GM21737 (cell line): ENCODE data around the gene MALRD1.
"Not testable (repeated sequence)": the region's sequence is repeated elsewhere in the genome, so short reads cannot be mapped to it uniquely, and the experiment has no call there.

ENCODE experiments used
- ATAC-seq: cut with Tn5 transposase; IDR thresholded peaks from one replicate; pipeline ENCODE4 v1.9.1; 2021; ENCODE audit warnings: mild to moderate bottlenecking, moderate library complexity; ENCODE audit not compliant: unreplicated experiment

MALRD1 gene

DNA sequence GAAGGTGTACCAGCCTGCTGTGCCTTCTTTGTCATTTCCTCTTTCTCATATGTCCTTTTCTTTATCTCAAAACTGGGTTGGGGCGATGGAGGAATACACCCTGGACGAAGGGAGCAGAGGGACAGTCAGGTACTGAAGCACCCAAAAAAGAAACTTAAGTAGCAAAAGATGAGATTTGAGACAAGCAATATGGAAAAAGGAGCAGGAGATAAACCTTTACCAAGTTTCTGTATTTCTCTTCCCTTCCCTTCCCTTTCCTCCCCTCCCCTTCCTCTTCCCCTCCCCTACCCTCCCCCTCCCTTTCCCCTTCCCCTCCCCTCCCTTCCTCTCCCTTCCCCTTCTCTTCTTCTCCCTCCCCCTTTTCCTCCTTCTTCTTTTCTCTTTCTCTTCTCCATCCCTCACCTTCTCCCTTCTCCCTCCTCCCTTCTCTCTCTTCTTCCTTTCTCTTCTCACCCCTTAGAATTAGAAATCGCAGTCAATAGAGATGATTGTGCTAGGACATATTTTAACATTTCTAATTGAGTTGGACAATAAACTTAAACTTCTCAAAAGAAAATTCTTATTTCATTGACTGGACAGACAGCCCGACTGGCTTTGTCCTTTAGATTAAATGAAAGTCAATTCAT, 652.9 kb downstream of the MALRD1 start:
- ATAC-seq: no peak

DNA sequence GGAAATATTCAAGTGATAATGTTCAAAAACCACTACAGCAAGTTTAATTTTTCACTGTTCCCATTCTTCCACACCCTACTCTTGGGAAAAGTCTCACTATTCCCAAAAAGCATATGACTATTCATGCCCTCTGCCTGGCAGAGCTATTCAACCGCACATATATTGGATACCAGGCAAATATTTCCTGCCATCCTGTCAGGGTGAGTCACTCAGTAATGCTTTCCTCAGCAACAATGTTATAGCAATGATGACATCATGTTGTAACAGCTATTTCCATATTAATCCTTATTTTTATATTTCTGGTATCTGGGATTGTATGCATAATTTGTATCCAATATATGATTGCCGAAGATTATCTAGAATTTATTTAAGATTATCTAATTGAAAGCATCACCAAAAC, 653.6 kb downstream of the MALRD1 start:
- ATAC-seq: no peak

DNA sequence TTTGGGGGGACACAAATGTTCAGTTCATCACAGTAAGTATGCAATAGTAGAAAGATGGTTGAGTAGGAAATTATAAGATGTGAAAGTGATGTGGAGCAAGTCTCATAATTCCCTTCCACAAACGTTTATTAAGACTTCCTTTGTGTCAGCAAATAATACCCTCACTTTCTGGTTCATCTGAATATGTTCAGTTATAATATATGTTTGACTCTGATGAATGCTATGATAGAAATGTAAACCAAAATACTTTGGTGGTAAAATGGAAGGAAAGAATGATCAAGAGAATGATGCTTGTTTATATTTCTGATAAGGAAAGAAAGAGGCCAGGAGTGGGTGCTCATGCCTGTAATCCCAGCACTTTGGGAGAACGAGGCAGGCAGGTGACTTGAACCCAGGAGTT, 655.9 kb downstream of the MALRD1 start:
- no peak for ATAC-seq

DNA sequence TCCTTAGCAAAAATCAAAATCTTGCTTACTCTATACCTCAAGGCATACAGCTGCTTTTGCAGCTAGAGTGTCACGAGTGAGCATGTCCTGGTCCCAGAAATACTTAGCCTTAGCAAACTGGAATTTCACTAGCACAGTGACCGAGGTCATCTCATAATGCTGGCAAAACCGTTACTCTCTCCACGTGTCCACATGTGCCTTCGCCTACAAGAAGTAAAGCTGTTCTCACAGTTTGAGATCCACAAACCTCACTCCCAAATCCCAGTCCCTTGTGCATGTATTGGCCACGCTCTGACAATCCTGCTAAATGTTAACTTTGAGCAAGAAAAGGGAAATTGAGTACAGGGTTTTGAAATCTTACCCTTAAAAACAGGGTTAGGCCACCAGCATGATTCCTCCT, 656.6 kb downstream of the MALRD1 start:
- ATAC-seq: no peak

DNA sequence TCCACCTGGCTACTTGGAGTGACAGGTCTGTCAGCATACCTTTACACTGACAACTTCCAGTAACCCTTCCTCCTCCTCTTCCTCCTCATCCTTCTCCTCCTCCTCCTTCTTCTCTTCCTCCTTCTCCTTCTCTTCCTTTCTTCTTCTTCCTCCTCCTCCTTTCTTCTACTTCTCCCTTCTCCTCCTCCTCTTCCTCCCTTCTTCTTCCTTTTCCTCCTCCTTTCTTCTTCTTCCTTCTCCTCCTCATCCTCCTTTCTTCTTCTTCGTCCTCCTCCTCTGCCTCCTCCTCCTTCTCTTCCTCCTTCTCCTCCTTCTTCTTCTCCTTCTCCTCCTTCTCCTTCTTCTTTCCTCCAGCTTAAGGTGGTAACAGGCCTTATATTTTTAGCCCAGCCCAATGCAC, 658.3 kb downstream of the MALRD1 start:
- ATAC-seq: no peak

DNA sequence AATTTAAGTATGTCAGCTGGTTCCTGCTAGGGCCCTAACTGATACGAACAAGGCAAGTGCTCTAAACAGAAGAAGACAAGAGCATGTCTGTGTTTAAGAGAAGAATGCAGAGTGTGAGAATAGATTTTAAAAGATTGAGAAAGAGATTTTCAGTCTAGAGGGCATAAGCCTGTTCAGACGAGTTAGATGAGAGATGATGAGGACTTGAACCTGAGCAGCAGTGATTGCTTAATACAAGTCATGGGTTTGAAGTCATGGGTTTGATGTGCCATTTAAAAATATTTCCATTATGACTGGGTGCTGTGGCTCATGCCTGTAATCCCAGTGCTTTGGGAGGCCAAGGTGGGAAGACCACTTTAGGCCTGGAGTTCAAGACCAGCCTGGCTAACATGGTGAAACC, 658.8 kb downstream of the MALRD1 start:
- ATAC-seq: no peak

DNA sequence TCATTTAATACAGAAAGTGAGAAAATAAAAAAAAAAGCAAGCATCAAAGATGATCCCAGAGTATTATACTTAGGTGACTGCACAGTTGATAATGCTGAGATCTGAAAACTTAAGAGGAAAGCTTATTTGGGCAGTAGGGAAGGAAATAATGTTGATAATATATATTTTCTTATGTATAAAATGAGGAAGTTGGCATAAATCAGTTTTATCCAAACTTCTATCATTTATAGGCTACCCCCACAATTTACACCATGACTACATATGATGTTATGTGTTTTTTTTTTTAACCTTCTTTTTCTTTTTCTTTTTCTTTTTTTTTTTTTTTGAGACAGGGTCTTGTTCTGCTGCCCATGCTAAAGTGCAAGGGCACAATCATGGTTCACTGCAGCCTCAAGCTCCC, 659.4 kb downstream of the MALRD1 start:
- ATAC-seq: no peak

DNA sequence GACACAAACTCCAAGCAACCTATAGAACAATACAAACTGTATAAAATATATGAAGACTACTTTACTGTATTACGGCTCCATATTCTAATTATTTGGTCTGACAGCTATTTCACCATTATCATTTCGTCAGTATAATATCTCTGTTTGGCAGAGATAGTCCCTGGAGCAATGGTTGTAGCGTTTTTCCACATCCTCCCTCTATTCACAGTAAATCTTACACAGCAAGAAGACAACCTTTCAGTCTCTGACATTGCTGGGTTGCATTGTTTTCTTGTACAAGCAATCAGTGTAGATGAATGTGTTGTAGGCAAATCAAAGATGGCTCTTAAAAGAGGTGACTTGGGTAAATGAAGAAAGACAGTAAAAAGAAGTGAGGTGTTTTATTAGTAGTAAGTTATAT, 662.0 kb downstream of the MALRD1 start:
- ATAC-seq: no peak

DNA sequence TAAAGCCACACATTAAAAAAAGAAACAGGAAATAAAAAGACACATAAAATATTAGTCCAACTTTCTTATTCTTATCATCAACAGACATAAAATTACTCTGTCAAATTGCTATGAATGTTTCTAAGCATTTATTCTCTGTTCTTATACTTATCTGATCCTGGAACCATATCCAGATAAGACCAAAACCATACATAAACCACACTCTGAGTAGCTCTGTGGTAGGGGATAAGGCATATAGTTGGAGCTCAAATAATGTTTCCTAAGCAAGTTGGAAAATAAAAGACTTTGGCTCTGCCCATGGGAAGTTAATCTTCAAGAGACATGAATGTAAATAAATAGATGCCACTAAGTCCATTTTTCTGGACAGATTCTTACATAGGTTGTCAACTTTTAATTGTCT, 664.6 kb downstream of the MALRD1 start:
- ATAC-seq: no peak

DNA sequence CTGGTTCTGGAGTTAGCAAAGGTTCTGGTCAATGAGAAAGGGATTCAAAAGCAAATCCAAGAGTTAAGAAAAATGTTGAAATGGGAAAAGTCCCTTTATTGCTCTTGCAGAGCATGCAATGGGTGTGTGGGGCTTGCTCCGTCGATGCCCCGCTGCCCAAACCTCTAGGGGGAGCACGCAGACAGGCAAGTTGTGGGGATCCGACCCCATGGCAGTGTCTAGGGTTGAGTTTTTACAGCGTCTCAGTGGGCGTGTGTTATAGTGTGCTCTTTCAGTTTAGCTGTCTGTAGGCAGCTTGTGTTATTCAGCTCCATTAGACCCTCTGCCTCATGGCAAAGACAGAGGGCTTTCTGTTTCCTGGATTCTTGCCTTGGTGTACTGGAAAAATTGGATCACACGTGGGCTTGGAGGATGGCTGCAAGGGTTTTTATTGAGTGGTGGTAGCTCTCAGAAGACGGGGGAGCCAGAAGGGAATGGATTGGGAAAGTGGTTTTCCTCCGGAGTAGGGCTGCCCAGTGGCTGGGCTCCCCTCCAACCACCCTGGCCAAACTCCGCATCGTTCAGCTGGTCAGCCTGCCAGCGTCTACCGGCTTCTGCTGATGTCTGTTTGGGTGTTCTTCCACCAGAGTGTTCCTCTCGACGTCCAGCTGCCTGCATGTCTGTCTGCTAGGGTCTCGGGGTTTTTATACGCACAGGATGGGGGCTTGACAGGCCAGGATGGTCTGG, 665.4 kb downstream of the MALRD1 start:
- ATAC-seq: no peak

DNA sequence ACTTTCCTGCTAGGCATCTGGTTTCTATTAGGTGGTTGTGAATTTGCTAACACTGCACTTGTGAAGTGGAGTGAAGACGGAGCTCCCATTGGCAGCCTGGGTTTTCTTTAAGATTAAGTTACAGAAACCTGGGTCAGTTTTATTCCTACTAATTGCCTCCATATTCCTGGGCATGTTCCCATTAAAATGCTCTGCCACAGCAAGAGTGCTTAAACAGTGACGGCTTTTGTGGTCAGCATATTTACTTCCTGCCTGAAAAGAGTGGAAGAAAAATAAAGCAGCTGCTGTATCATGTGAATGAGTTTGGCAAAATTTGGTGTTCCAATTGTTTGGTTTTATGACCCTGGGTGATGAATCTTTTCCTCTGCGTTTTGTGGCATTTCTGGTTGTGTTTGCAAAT, 670.7 kb downstream of the MALRD1 start:
- ATAC-seq: no peak

DNA sequence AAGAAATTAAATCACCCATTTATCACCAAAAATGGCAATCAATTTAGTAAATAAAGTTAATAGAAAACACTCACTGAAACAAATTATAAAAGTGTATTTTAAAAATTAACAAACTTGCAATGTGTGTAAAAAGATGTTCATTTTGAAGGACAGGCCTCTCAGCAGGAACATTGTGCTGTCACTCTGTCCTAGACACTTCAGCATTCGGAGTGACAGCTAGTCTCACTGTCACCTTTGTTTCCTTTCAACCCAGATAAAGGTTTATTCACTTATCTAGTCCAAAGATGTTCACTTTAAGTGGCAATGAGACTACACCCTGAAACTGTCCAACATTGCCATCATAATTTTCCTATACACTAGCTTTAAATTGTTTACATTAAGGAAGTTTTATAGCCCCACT, 675.7 kb downstream of the MALRD1 start:
- ATAC-seq: no peak

DNA sequence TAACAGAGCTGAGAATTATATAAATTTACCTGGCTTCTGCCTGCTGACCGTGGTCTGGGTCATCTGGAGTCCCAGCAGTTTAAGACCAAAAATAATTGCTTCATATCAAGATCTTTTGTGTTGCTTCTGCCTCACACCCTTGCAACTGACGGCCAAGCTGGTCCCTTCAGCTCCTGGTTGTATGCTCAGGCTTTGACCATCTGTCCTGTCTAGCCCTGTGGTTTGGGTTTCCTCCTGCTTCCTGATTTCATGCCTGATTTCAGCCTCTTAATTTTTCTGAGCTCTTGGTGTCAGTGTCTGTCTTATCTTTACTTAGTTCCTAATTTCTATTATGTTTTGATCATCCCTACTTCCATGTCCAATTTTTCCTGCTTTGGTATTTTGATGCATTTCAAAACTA, 679.8 kb downstream of the MALRD1 start:
- ATAC-seq: no peak

DNA sequence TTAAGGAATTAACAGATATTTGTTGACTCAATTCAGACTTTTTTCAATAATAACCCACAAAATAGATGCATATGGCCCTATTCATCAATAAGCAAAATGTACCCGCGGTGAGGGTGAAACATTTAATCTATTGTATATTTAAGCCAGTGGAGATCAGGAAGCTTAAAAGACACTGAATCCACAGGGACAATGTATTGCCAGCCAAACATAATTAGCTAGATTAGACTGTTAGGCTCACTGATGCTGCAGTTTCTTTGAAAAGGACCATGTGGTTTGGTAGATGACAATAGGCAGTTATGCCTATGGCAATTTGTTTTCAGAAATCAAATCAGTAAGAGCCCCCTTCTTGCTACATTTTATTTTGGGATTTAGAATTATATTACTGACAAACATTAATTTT, 680.4 kb downstream of the MALRD1 start:
- ATAC-seq: no peak

DNA sequence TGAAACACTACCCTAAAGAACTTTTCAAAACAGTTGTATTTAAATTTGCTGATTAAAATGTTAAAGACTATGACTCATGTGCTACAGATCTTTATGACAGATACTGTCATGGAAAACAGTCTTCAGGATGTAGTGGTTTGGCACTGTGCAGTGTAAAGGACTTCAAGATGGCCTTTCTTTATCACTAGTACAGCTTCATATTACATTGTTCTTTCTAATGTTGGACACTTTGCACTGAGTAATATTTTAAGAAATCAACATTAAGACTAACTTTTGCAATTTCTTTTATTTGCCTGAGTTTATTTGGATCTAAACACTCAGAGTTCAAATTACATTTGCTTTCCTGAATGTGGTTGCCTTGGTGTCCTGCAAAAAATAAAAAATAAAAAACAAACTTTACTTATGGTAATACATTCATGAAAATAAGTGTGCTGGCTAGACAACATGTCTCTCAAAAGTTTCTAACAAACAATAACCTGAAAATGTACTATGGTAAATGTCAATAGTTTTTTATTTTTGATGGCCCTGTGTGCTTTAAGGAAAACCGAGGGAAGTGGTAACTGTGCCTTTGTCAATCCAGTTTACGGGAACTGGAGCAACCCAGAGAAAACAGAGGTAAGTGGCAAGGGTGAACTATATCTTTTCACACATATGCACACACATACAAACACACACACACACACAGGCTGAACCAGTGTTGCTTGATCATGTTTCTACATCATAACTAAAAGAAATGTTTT, 681.7 kb downstream of the MALRD1 start:
- ATAC-seq: no peak

DNA sequence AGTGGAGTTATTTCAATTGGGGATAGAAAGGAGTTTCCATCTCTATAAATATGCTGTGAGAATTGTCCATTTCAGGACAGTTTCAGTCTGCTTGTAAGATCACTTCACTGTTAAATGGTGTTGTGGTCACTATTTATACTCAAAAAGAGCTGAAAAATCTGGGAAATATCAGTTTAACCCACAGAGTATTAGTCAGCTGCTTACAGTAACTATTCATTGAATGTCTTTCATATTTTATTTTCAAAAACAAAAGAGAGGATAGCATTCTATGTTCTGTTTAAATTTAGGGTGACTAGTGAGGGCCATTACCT, 682.3 kb downstream of the MALRD1 start:
- no peak for ATAC-seq

DNA sequence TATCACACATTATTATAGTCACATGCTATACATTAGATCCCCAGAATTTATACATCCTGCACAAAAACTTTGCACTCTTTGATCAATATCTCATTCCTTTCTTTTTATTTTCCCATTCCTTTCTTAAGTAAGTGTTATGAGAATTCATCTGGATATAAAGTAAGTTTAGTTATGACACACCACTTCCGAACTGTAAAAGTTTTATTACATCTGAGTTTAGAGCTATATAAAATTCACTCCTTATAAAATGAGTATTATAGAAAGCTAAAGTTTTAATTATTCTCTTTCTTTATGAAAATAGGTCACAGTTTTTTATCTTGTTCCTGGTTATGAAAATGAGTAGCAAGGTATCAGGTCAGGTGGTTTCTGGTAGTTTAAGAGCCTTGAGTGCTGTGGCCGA, 683.0 kb downstream of the MALRD1 start:
- no peak for ATAC-seq

DNA sequence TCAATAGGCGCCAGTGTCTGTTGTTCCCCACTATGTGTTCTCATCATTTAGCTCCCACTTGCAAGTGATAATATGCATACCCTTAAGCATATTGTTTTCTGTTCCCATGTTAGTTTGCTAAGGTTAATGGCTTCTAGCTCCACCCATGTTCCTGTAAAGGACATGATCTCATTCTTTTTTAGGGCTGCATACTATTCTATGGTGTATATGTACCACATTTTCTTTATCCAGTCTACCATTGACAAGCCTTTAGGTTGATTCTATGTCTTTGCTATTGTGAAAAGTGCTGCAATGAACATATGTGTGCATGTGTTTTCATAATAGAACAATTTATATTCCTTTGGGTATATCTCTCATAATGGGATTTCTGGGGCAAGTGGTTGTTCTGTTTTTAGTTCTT, 689.8 kb downstream of the MALRD1 start:
- ATAC-seq: no peak

DNA sequence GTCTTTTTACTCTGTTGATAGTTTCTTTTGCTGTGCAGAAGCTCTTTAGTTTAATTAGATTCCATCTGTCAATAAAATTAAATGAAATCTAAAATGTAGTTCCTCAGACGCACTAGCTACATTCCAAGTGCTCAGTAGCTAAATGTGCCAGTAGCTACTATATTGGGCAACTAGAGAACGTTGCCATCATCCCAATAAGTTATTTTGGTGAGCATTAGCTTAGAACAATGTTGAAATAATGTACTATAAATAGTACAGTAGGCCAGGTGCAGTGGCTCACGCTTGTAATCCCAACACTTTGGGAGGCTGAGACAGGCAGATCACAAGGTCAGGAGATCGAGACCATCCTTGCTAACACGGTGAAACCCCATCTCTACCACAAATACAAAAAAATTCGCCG, 690.6 kb downstream of the MALRD1 start:
- ATAC-seq: not testable (repeated sequence)

DNA sequence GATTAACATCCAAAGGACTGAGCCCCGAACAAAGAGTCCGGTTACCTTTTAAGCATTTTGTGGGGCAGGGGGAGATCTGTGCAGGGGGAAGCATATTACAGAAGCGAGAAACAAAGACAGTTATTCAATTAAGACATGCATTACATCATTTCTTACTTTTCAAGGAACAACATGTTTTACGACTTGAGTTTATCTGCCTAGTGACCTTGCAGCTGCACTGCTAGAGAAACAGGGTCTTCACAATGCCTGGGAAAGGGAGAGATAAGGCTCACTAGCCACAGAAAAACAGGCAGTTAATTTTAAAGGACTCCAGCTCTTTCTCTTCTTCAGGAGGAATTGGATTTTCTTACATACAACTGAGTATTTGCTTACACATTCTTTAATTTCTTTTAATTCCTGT, 693.5 kb downstream of the MALRD1 start:
- not testable (repeated sequence) for ATAC-seq

DNA sequence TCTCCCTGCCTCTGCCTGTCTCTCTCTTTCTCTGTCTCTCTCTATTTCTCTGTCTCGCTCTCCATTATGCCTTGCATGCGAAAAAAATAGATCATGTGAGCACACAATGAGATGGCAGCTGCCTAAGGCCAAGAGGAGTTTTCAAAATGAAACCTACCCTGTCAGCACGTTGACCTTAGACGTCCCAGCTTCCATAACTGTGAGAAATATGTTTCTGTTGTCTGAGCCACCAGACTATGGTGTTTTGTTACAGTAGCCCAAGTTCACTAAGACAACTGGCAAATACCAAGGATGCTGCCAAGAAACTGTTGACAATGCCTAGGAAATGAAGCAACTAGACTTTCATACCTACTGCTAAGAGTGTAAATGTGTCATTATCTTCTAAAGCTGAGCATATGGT, 697.1 kb downstream of the MALRD1 start:
- ATAC-seq: no peak

DNA sequence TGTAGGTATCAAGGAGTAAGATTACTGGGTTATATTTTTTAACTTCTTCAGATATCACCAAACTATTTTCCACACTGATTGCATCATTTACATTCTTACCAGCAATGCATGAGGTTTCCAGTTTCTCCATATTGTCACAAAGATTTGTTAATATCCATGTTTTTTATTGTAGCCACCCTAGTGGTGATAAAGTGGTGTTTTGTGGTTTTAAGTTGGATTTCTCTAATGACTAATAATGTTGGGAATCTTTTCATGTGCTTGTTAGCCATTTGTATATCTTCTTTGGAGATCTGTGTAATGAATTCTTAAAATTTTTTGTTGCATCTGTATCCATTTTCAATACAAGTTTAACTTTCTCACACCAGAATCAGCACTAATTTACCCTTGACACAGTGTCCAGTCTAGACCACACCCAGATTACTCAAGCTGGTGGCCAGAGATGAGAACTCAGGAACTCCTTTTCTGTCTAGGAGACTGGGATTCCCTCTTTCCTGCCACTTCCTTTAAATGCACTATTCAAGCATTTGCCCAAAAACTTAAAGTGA, 700.7 kb downstream of the MALRD1 start:
- no peak for ATAC-seq
